Stomach (tissue), 4 donors: ENCODE measurements around the gene GTF2H1.

Source experiments
- EP300 ChIP-seq: sonication (generic); formaldehyde crosslinking; IDR thresholded peaks from one replicate; pipeline ENCODE4 v1.6.1; 2017; ENCODE audit warnings: antibody characterized with exemption
- POLR2A ChIP-seq, 4 donors: fragments of 450-650 bp; IDR thresholded peaks; one replicate each; pipeline ENCODE4 v1.6.1; 2016; ENCODE audit warnings: antibody characterized with exemption in 4 of 4, control low read depth in 2 of 4, mild to moderate bottlenecking in 1 of 4, moderate library complexity in 1 of 4
- POLR2AphosphoS5 ChIP-seq, 3 donors: sonication (generic); formaldehyde crosslinking; IDR thresholded peaks; one replicate each; pipeline ENCODE4 v1.6.1; 2016; ENCODE audit warnings: antibody characterized with exemption in 3 of 3
- TF ChIP-seq, protein P1 (sequence below), 7 experiments: fragments of 450-650 bp in 4 of 7; fragments of 200-600 bp in 3 of 7; sonication (generic) in 3 of 7; IDR thresholded peaks; one replicate each; pipeline ENCODE4 v1.5.1; 2016 to 2019; ENCODE audit warnings: antibody characterized with exemption in 7 of 7, control low read depth in 2 of 7, mild to moderate bottlenecking in 1 of 7

DNA sequence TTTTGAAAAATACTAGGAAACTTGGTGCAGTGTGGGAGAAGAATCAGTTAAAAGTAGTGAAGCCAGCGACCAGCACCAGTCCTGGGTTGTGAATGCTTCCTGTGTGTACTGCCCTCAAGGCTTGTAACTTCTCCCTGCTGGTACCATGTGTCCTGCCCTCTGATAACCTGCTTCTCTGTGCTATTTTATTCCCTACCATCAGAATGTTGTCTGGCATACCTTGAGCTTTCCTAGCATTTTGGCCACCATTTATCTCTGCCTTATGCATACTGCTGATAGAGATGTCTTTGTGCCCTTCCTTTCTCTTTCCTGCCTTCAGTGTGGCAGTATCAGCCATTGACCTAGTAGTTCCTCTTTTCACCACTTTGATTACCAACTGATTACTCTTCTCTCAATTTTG is 2.0 kb downstream of the GTF2H1 start:
- TF ChIP-seq, protein P1, sequence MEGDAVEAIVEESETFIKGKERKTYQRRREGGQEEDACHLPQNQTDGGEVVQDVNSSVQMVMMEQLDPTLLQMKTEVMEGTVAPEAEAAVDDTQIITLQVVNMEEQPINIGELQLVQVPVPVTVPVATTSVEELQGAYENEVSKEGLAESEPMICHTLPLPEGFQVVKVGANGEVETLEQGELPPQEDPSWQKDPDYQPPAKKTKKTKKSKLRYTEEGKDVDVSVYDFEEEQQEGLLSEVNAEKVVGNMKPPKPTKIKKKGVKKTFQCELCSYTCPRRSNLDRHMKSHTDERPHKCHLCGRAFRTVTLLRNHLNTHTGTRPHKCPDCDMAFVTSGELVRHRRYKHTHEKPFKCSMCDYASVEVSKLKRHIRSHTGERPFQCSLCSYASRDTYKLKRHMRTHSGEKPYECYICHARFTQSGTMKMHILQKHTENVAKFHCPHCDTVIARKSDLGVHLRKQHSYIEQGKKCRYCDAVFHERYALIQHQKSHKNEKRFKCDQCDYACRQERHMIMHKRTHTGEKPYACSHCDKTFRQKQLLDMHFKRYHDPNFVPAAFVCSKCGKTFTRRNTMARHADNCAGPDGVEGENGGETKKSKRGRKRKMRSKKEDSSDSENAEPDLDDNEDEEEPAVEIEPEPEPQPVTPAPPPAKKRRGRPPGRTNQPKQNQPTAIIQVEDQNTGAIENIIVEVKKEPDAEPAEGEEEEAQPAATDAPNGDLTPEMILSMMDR (IDR thresholded peaks at IDR 0.05) = no peak
- no peak for TF ChIP-seq POLR2A (IDR thresholded peaks at IDR 0.05)
- TF ChIP-seq EP300 = no peak
- no peak for TF ChIP-seq POLR2AphosphoS5 (IDR thresholded peaks at IDR 0.05)
